Uterus (tissue), 2 donors: ENCODE results near the gene CLIC1.

ENCODE experiments used
- CTCF ChIP-seq, 4 experiments: fragments of 200-600 bp in 2 of 4; fragments of 450-650 bp in 2 of 4; sonication (generic) in 2 of 4; IDR thresholded peaks; one replicate each; pipeline ENCODE4 v1.5.1; 2016 to 2019; ENCODE audit warnings: antibody characterized with exemption in 4 of 4, mild to moderate bottlenecking in 2 of 4, moderate library complexity in 1 of 4
- POLR2A ChIP-seq, 2 donors: fragments of 450-650 bp; IDR thresholded peaks; one replicate each; pipeline ENCODE4 v1.6.1; 2016; ENCODE audit warnings: antibody characterized with exemption in 2 of 2, mild to moderate bottlenecking in 1 of 2, moderate library complexity in 1 of 2

GRCh38 chr6:31706599-31706998 is 29.7 kb downstream of the CLIC1 start, which contains the start of gene LY6G6F:
- TF ChIP-seq CTCF (IDR thresholded peaks at IDR 0.05): no peak
- TF ChIP-seq POLR2A (IDR thresholded peaks at IDR 0.05): no peak
